ENCODE results near the gene RHOBTB3.

RHOBTB3 gene

DNA sequence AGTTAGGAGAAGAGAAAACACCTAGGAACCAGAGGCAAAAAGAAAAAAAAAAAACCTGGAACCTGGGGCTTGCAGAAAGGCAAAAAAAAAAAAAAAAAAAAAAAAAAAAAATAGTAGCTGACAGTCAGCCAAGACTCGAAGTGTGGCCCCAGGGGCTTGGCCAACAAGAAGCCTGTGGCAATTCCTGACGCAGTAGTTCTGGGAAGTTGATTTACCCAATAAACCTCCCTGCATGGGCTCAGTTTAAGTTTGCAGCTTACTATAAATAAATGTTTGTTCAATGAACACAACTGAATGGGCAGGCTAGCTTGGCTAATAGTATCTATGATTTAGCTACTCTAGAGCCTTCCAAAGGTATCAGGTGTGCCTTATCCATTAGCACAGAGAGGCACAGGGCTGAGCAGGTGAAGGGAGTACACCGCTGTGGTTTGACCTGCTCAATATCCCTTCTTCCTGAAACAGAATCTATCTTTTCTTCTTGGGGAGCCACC lies 112.6 kb downstream of the RHOBTB3 start:
- DNase-seq: no peak

DNA sequence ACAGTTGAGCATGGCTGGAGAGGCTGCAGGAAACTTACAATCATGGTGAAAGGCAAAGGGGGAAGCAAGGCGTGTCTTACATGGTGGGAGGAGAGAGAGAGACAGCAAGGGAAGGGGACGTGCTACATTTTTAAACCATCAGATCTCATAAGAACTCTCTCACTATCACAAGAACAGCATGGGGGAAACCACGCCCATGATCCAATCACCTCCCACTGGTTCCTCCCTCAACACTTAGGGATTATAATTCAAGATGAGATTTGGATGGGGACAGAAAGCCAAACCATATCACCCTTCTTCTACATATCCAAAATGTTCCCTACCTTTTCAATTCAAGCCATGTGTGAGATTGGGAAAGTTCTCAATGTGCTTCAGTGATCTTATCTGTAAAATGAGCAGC lies 114.3 kb downstream of the RHOBTB3 start:
- DNase-seq: no peak
